GM12878 (cell line): ENCODE measurements around the gene STAG2.

Experiments used
- NBN ChIP-seq: fragments of 450-650 bp; IDR thresholded peaks from 2 replicates; pipeline ENCODE4 v1.6.1; 2016
- POLR2A ChIP-seq: IDR thresholded peaks from 2 replicates; pipeline ENCODE4 v1.6.1; 2011; ENCODE audit warnings: low read depth, mild to moderate bottlenecking, low read length
- SREBF2 ChIP-seq: IDR thresholded peaks from 2 replicates; pipeline ENCODE4 v1.6.1; 2012; ENCODE audit warnings: mild to moderate bottlenecking, low read length
- YY1 ChIP-seq: IDR thresholded peaks from 2 replicates; pipeline ENCODE4 v1.6.1; 2011; ENCODE audit warnings: low read depth, mild to moderate bottlenecking, low read length
- TF ChIP-seq, protein P1 (sequence below), 3 experiments: IDR thresholded peaks in 2 of 3; conservative IDR thresholded peaks in 1 of 3; 2 replicates each; pipeline ENCODE4 v1.5.1; 2011; ENCODE audit warnings: low read depth in 3 of 3, low read length in 3 of 3, mild to moderate bottlenecking in 3 of 3, control low read depth in 2 of 3, moderate library complexity in 2 of 3, inconsistent platforms in 1 of 3, mixed read lengths in 1 of 3; ENCODE audit not compliant: control insufficient read depth in 2 of 3, insufficient read depth in 1 of 3; ENCODE audit errors: extremely low read depth in 1 of 3

DNA sequence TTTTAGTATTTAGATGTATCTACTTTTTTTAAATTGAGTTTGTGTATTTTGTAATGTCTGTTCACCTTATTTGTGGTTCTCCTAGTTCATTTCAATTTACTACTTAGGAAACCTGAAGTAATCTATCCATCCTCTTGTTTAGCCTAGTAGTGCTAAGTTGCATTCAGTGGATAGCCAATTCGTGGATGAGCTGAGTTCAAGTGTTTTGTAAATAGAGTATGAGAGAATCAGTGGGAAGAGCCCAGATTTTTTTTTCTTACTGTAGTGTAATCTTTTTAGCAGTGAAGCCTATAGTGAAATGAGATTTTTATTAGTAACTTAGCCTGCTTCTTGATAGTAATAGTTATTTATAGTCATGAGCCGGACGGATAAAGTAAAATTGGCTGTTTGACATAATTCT lies 21.7 kb downstream of the STAG2 start:
- no peak for TF ChIP-seq NBN
- no peak for TF ChIP-seq POLR2A
- TF ChIP-seq SREBF2: no peak
- TF ChIP-seq YY1: no peak
- TF ChIP-seq, protein P1, sequence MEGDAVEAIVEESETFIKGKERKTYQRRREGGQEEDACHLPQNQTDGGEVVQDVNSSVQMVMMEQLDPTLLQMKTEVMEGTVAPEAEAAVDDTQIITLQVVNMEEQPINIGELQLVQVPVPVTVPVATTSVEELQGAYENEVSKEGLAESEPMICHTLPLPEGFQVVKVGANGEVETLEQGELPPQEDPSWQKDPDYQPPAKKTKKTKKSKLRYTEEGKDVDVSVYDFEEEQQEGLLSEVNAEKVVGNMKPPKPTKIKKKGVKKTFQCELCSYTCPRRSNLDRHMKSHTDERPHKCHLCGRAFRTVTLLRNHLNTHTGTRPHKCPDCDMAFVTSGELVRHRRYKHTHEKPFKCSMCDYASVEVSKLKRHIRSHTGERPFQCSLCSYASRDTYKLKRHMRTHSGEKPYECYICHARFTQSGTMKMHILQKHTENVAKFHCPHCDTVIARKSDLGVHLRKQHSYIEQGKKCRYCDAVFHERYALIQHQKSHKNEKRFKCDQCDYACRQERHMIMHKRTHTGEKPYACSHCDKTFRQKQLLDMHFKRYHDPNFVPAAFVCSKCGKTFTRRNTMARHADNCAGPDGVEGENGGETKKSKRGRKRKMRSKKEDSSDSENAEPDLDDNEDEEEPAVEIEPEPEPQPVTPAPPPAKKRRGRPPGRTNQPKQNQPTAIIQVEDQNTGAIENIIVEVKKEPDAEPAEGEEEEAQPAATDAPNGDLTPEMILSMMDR (IDR thresholded peaks at IDR 0.05 in 2 of 3, conservative IDR thresholded peaks at IDR 0.05 in 1 of 3; ENCODE audit: control insufficient read depth in 2 of 3, extremely low read depth in 1 of 3, insufficient read depth in 1 of 3, low read depth in 3 of 3, low read length in 3 of 3): no peak
